Fibroblast of villous mesenchyme (primary cell): ENCODE data around the gene TCF25. TPM values are rescaled to one million over a fixed set of nuclear protein-coding genes. Genes with fewer than 3 reads are reported as not detected.

Experiments
- DNase-seq: peaks from one replicate; pipeline ENCODE4 v3.0.0-alpha.2; 2010; ENCODE audit warnings: low read depth
- H3K4me3 ChIP-seq: 2 replicates; pipeline ENCODE4 v1.5.1; 2011; ENCODE audit warnings: low read depth, mild to moderate bottlenecking, low read length
- total RNA-seq: library from RNA; depleted of rRNA; stranded (reverse); fragments of >200 nt; gene quantifications from 2 replicates; pipeline ENCODE4 v1.2.3, GENCODE V29; 2012
- TF ChIP-seq, protein P1 (sequence below): IDR thresholded peaks from 2 replicates; pipeline ENCODE4 v1.5.1; 2012; ENCODE audit warnings: low read depth, mild to moderate bottlenecking, low read length; ENCODE audit not compliant: insufficient read depth

Gene TCF25
- total RNA-seq, 1 donor: 188 TPM

- no peak overlapping the region for H3K4me3 ChIP-seq
- TF ChIP-seq, protein P1, sequence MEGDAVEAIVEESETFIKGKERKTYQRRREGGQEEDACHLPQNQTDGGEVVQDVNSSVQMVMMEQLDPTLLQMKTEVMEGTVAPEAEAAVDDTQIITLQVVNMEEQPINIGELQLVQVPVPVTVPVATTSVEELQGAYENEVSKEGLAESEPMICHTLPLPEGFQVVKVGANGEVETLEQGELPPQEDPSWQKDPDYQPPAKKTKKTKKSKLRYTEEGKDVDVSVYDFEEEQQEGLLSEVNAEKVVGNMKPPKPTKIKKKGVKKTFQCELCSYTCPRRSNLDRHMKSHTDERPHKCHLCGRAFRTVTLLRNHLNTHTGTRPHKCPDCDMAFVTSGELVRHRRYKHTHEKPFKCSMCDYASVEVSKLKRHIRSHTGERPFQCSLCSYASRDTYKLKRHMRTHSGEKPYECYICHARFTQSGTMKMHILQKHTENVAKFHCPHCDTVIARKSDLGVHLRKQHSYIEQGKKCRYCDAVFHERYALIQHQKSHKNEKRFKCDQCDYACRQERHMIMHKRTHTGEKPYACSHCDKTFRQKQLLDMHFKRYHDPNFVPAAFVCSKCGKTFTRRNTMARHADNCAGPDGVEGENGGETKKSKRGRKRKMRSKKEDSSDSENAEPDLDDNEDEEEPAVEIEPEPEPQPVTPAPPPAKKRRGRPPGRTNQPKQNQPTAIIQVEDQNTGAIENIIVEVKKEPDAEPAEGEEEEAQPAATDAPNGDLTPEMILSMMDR: no peak
- no peak for DNase-seq
Observed at GRCh38 chr16:89936034-89936433, 62.6 kb downstream of the TCF25 start.

- H3K4me3 ChIP-seq: no peak overlapping the region
- no peak for DNase-seq
- TF ChIP-seq, protein P1: no peak
Observed at GRCh38 chr16:89936508-89936907, 63.1 kb downstream of the TCF25 start.

DNA sequence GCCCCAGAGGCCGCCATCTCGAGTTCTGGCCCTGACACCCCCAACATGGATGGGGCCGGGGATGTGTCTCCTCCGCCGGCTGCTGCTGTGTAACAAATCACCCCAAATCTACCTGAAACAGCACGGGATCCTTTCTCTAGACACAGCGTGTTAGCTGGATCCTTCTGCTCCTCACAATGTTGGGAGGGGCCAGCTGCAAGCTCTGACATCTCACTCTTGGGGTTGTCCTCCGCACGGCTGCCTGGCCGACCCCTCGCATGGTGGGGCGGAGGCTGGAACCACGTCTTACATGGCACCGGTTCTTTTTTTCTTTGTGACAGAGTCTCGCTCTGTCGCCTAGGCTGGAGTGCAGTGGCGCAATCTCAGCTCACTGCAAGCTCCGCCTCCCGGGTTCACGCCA, 63.6 kb downstream of the TCF25 start:
- H3K4me3 ChIP-seq: no peak overlapping the region
- no peak for DNase-seq
- TF ChIP-seq, protein P1: no peak

DNA sequence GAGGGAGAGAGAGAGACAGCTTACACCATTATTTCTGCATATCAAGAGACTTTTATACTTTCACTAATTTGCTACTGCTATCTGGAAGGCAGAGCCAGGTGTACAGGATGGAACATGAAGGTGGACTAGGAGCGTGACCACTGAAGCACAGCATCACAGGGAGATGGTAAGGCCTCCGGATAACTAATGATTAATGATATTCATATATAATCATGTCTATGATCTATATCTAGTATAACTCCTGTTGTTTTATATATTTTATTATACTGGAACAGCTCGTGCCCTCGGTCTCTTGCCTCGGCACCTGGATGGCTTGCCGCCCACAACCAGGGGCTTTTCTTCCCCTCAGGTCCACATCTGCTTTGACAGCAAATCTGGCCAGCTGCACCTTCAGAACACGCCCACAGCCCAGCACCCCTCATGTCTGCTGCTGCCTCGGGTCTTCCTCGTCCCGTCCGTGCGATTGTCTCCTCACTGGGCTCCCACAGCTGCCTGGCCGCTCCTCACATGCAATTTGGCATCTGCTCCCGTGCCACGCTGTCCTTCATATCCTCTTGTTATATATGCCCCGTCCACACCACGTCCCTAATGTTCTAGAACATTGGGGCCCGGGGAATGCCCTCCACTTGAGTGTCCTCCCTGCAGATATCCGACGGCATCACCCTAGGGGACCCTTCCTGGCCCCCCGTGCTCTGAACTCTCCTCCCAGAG, 64.9 kb downstream of the TCF25 start:
- DNase-seq: no peak
- TF ChIP-seq, protein P1: no peak
- H3K4me3 ChIP-seq: no peak overlapping the region

- TF ChIP-seq, protein P1: no peak
- H3K4me3 ChIP-seq: no peak overlapping the region
- no peak for DNase-seq
Observed at GRCh38 chr16:89944773-89945172, 71.4 kb downstream of the TCF25 start.

- H3K4me3 ChIP-seq: no peak overlapping the region
Observed at GRCh38 chr16:89945654-89946053, 72.3 kb downstream of the TCF25 start.

More at GRCh38 chr16:89945654-89946053, 72.3 kb downstream of the TCF25 start:
- DNase-seq: no peak
- TF ChIP-seq, protein P1: no peak
